Vagina (tissue), 2 donors: ENCODE measurements around the gene ZNF580. TPM values are rescaled to one million over a fixed set of nuclear protein-coding genes. Genes with fewer than 3 reads are reported as not detected.

ENCODE experiments used
- DNase-seq, 2 donors: peaks; one replicate each; pipeline ENCODE4 v3.0.0-alpha.2; 2017; ENCODE audit errors: extremely low spot score in 2 of 2
- H3K27ac ChIP-seq: fragments of 200-600 bp; sonication (generic); one replicate; pipeline ENCODE4 v1.5.1; 2019
- H3K27me3 ChIP-seq: fragments of 200-600 bp; sonication (generic); one replicate; pipeline ENCODE4 v1.5.1; 2019
- H3K36me3 ChIP-seq, 2 donors: fragments of 200-600 bp; sonication (generic); one replicate each; pipeline ENCODE4 v1.5.1; 2017 to 2019
- H3K4me1 ChIP-seq: fragments of 200-600 bp; sonication (generic); one replicate; pipeline ENCODE4 v1.5.1; 2019
- H3K4me3 ChIP-seq, 2 donors: fragments of 200-600 bp; sonication (generic); 1 replicate in 1 of 2; 2 replicates in 1 of 2; pipeline ENCODE4 v1.5.1; 2016 to 2019
- H3K9me3 ChIP-seq: fragments of 200-600 bp; sonication (generic); one replicate; pipeline ENCODE4 v1.5.1; 2019
- CTCF ChIP-seq, 3 experiments: fragments of 450-650 bp in 2 of 3; fragments of 200-600 bp in 1 of 3; sonication (generic) in 1 of 3; IDR thresholded peaks; one replicate each; pipeline ENCODE4 v1.5.1; 2017 to 2019; ENCODE audit warnings: antibody characterized with exemption in 3 of 3, mild to moderate bottlenecking in 2 of 3, moderate library complexity in 2 of 3
- POLR2A ChIP-seq, 2 donors: fragments of 450-650 bp; IDR thresholded peaks; one replicate each; pipeline ENCODE4 v1.6.1; 2017; ENCODE audit warnings: antibody characterized with exemption in 2 of 2, mild to moderate bottlenecking in 2 of 2, moderate library complexity in 2 of 2
- POLR2AphosphoS5 ChIP-seq, 2 donors: sonication (generic); formaldehyde crosslinking; IDR thresholded peaks; one replicate each; pipeline ENCODE4 v1.9.0; 2017; ENCODE audit warnings: antibody characterized with exemption in 2 of 2, mild to moderate bottlenecking in 2 of 2, low read depth in 1 of 2; ENCODE audit not compliant: insufficient read depth in 1 of 2
- intact Hi-C: fragments of 100-400 bp; cut with DNase I; formaldehyde crosslinking; loops from one replicate; pipeline ENCODE4 v1.15.1; 2023
- total RNA-seq: library from RNA; depleted of rRNA; stranded (reverse); fragments of >200 nt; gene quantifications from one replicate; pipeline ENCODE4 v1.2.3, GENCODE V29; 2016

The ZNF580 gene
- total RNA-seq, 1 donor from 2014 or later: 30.9 TPM

DNA sequence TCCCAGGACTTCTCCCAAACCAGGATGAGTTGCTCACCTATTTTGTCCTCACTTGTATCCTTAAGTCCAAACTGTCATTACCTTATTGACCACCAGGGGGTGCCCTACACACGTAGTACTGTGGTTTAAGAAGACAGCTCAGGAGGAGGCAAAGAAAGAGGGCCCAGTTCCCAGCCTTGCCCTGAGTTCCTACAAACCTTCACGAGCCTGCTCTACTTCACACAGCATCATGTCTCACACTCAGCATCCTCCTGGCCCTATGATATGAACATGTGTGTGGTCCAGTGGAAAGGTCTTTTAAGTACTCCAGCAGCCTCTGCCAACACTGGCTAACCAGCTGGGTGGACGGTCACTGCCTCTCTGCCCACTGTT, 8.4 kb upstream of the ZNF580 start:
- Histone ChIP-seq H3K4me3 (no peak overlapping the region), H3K4me1 (peaks cover 29% of the 10 kb centered on the region), H3K27ac (peak overlapping the region; percentile 44), H3K27me3 (no peaks in the 10 kb centered on the region), H3K36me3 (no peaks in the 10 kb centered on the region), H3K9me3 (no peaks in the 10 kb centered on the region)
- intact Hi-C loops: no loop called here
- TF ChIP-seq POLR2A (IDR thresholded peaks at IDR 0.05) (no peak), CTCF (IDR thresholded peaks at IDR 0.05) (peak; percentile 65 to 96 (median 94))
- DNase-seq: no peak

DNA sequence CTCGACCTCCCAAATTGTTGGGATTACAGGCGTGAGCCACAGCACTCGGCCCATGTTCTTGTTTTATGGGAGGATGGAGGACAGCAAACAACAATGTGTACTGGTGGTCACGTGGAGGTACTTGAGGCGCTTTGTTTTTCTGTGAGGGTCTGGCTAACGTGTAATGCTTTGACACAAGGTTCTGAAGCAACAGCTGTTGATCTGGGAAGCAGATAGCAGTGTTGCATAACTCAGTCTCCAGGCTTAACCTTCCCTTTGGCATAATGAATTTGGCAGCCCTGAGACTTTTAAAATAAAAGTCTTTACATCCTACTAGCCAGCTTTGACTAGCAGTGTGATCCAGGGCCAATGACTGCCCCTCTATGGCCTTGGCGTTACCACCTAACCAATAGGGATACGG, 6.9 kb upstream of the ZNF580 start:
- H3K9me3 ChIP-seq: no peaks in the 10 kb centered on the region
- no peaks in the 10 kb centered on the region for H3K27me3 ChIP-seq
- H3K27ac ChIP-seq: no peak overlapping the region
- intact Hi-C loops: no loop called here
- no peak for DNase-seq
- H3K4me3 ChIP-seq: no peak overlapping the region
- peaks cover 34% of the 10 kb centered on the region for H3K4me1 ChIP-seq
- TF ChIP-seq POLR2A (IDR thresholded peaks at IDR 0.05) (no peak), POLR2AphosphoS5 (IDR thresholded peaks at IDR 0.05; ENCODE audit: insufficient read depth in 1 of 2, low read depth in 1 of 2) (no peak), CTCF (IDR thresholded peaks at IDR 0.05) (no peak)
- no peaks in the 10 kb centered on the region for H3K36me3 ChIP-seq

- H3K9me3 ChIP-seq: no peaks in the 10 kb centered on the region
- H3K27me3 ChIP-seq: no peaks in the 10 kb centered on the region
- H3K4me3 ChIP-seq: peak overlapping the region; percentile 91 to 99
- peaks cover 48% of the 10 kb centered on the region for H3K4me1 ChIP-seq
- peak overlapping the region; percentile 98 for H3K27ac ChIP-seq
- no peak for DNase-seq
- no peak for TF ChIP-seq POLR2A (IDR thresholded peaks at IDR 0.05)
- no peak for TF ChIP-seq CTCF (IDR thresholded peaks at IDR 0.05)
- TF ChIP-seq POLR2AphosphoS5 (IDR thresholded peaks at IDR 0.05; ENCODE audit: insufficient read depth in 1 of 2, low read depth in 1 of 2): no peak
- H3K36me3 ChIP-seq: no peaks in the 10 kb centered on the region
- intact Hi-C loops: no loop called here
These were observed 5.5 kb upstream of the ZNF580 start for GRCh38 chr19:55635334-55635717.

DNA sequence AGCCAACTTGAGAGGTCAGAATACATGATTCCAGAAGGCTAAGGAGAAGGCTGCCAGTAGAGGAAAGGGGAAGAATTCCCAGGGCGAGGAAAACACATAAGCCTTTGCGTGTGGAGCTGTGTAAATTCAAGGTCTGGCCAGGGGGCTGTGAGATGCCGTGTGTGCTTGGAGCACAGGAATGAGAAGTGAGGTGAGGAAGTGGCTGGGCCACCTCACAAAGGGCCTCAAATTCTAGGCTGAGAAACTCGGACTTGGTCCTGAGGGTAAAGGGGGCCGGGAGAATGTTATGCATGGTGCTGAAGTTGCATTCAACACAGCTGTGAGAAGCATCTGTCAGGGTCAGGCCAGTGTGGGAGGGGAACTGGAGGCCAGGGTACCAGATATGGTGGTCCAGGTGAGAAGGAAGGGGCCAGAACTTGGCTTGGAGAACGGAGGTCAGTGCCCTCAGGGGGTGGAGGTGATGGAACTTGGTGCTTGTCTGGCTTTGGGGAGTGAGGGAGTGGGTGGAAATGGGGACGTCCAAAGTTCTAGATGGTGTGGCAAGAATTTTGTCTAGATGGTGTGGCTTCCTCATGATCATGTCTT, 4.9 kb upstream of the ZNF580 start:
- TF ChIP-seq CTCF (IDR thresholded peaks at IDR 0.05): no peak
- no peak for TF ChIP-seq POLR2AphosphoS5 (IDR thresholded peaks at IDR 0.05; ENCODE audit: insufficient read depth in 1 of 2, low read depth in 1 of 2)
- no peak for TF ChIP-seq POLR2A (IDR thresholded peaks at IDR 0.05)
- Histone ChIP-seq H3K27ac (peak overlapping the region; percentile 98), H3K27me3 (no peaks in the 10 kb centered on the region), H3K36me3 (no peaks in the 10 kb centered on the region), H3K4me1 (peaks cover 53% of the 10 kb centered on the region), H3K4me3 (peak overlapping the region; percentile 91 to 99), H3K9me3 (no peaks in the 10 kb centered on the region)
- intact Hi-C loops: no loop called here
- DNase-seq: no peak

- peaks cover 57% of the 10 kb centered on the region for H3K4me1 ChIP-seq
- TF ChIP-seq POLR2AphosphoS5 (IDR thresholded peaks at IDR 0.05; ENCODE audit: insufficient read depth in 1 of 2, low read depth in 1 of 2): no peak
- TF ChIP-seq POLR2A (IDR thresholded peaks at IDR 0.05): no peak
- no peak for TF ChIP-seq CTCF (IDR thresholded peaks at IDR 0.05)
- no peak overlapping the region for H3K4me3 ChIP-seq
These were observed 4.1 kb upstream of the ZNF580 start for GRCh38 chr19:55636723-55637122.

More at GRCh38 chr19:55636723-55637122, 4.1 kb upstream of the ZNF580 start:
- no peak overlapping the region for H3K27ac ChIP-seq
- no peaks in the 10 kb centered on the region for H3K27me3 ChIP-seq
- H3K9me3 ChIP-seq: no peaks in the 10 kb centered on the region
- DNase-seq: no peak
- intact Hi-C loops: no loop called here
- H3K36me3 ChIP-seq: no peaks in the 10 kb centered on the region
